ENCODE data around the gene DRD2.

The DRD2 gene

GRCh38 chr11:113484223-113484622 lies 9.0 kb upstream of the DRD2 start:
- no peak for DNase-seq (ENCODE audit: low read depth, low spot score)

- no peak for DNase-seq (ENCODE audit: low read depth, low spot score)
Measured at GRCh38 chr11:113481672-113482071, 6.5 kb upstream of the DRD2 start.

GRCh38 chr11:113481226-113481625 lies 6.0 kb upstream of the DRD2 start:
- no peak for DNase-seq (ENCODE audit: low read depth, low spot score)

GRCh38 chr11:113477321-113477720 lies 2.1 kb upstream of the DRD2 start:
- no peak for DNase-seq (ENCODE audit: low read depth, low spot score)

GRCh38 chr11:113476553-113476952 lies 1.4 kb upstream of the DRD2 start:
- no peak for DNase-seq (ENCODE audit: low read depth, low spot score)

- DNase-seq (ENCODE audit: low read depth, low spot score) = peak; percentile 95
Measured at GRCh38 chr11:113474362-113475159, 637 bp downstream of the DRD2 start.

- no peak for DNase-seq (ENCODE audit: low read depth, low spot score)
Measured at GRCh38 chr11:113473983-113474361, 1.2 kb downstream of the DRD2 start.

- DNase-seq (ENCODE audit: low read depth, low spot score) = no peak
Measured at GRCh38 chr11:113472471-113472870, 2.7 kb downstream of the DRD2 start.

- no peak for DNase-seq (ENCODE audit: low read depth, low spot score)
Measured at GRCh38 chr11:113470233-113470632, 5.0 kb downstream of the DRD2 start.

- DNase-seq (ENCODE audit: low read depth, low spot score) = no peak
Measured at GRCh38 chr11:113468726-113469345, 6.4 kb downstream of the DRD2 start.

GRCh38 chr11:113467545-113467944 lies 7.7 kb downstream of the DRD2 start:
- no peak for DNase-seq (ENCODE audit: low read depth, low spot score)

GRCh38 chr11:113465786-113466185 lies 9.4 kb downstream of the DRD2 start:
- DNase-seq (ENCODE audit: low read depth, low spot score) = no peak

GRCh38 chr11:113464416-113464815 lies 10.8 kb downstream of the DRD2 start:
- no peak for DNase-seq (ENCODE audit: low read depth, low spot score)

- no peak for DNase-seq (ENCODE audit: low read depth, low spot score)
Measured at GRCh38 chr11:113462830-113463229, 12.4 kb downstream of the DRD2 start.

GRCh38 chr11:113461639-113462038 lies 13.6 kb downstream of the DRD2 start:
- DNase-seq (ENCODE audit: low read depth, low spot score) = no peak

- DNase-seq (ENCODE audit: low read depth, low spot score) = no peak
Measured at GRCh38 chr11:113460469-113460868, 14.7 kb downstream of the DRD2 start.

GRCh38 chr11:113458189-113458588 lies 17.0 kb downstream of the DRD2 start:
- DNase-seq (ENCODE audit: low read depth, low spot score) = no peak

- no peak for DNase-seq (ENCODE audit: low read depth, low spot score)
Measured at GRCh38 chr11:113457784-113458183, 17.4 kb downstream of the DRD2 start.

- DNase-seq (ENCODE audit: low read depth, low spot score) = no peak
Measured at GRCh38 chr11:113454455-113454854, 20.7 kb downstream of the DRD2 start.

GRCh38 chr11:113449743-113450142 lies 25.5 kb downstream of the DRD2 start:
- no peak for DNase-seq (ENCODE audit: low read depth, low spot score)

GRCh38 chr11:113448316-113448677 lies 26.9 kb downstream of the DRD2 start:
- DNase-seq (ENCODE audit: low read depth, low spot score) = no peak

GRCh38 chr11:113447621-113448315 lies 27.4 kb downstream of the DRD2 start:
- DNase-seq (ENCODE audit: low read depth, low spot score) = peak; percentile 52

GRCh38 chr11:113446938-113447337 lies 28.3 kb downstream of the DRD2 start:
- no peak for DNase-seq (ENCODE audit: low read depth, low spot score)

Measured in astrocyte of the hippocampus (primary cell).